UCSD-AML1 (cell line): ENCODE results near the gene APLF.

Source experiments
- DNase-seq: peaks from one replicate; lab custom pipeline; 2025; ENCODE audit not compliant: unreplicated experiment; lab: John Stamatoyannopoulos, UW

Gene APLF

GRCh38 chr2:68627615-68628014 lies 160.2 kb downstream of the APLF start:
- no peak for DNase-seq
